ENCODE results near the gene POGZ. TPM values are rescaled to one million over a fixed set of nuclear protein-coding genes. Genes with fewer than 3 reads are reported as not detected.

The POGZ gene
- total RNA-seq, 1 donor from 2014 or later: 86.5 TPM

DNA sequence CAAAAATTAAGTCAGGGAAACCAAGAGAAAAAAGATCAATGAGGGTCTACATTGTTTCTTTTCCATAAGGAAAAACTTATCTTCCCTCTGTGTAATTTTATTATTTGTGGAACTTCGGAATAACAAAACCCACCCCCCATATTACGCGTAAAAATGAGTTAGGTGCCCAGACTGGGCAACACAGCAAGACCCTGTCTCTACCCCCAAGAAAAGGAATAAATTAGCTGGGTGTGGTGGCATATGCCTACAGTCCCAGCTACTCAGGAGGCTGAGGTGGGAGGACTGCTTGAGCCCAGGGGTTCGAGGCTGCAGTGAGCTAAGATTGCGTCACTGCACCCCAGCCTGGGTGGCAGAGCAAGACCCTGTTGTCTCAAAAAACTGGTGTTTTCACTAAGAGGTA, 39.5 kb downstream of the POGZ start:
- no peak overlapping the region for H3K4me3 Mint-ChIP-seq
- no peaks in the 10 kb centered on the region for H3K27me3 Mint-ChIP-seq
- H3K4me1 Mint-ChIP-seq: peaks cover 2% of the 10 kb centered on the region
- H3K27ac Mint-ChIP-seq: no peak overlapping the region
- intact Hi-C loops (cut with micrococcal nuclease): no loop called here
- H3K9me3 Mint-ChIP-seq: no peaks in the 10 kb centered on the region
- peaks cover 58% of the 10 kb centered on the region for H3K36me3 Mint-ChIP-seq (ENCODE audit: low read depth)
- DNase-seq: no peak

DNA sequence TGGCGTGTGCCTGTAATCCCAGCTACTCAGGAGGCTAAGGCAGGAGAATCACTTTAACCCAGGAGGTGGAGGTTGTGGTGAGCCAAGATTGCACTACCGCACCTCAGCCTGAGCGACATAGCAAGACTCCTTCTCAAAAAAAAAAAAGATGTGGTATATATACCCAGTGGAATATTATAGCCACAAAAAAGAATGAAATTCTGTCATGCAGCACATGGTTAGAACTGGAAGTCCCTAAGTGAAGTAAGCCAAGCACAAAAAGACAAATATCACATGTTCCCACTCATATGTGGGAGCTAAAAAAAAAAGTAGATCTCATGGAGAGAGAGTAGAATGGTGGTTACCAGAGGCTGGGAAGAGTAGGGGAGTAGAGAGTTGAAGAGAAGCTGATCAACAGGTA, 41.2 kb downstream of the POGZ start:
- intact Hi-C loops (cut with micrococcal nuclease): no loop called here

DNA sequence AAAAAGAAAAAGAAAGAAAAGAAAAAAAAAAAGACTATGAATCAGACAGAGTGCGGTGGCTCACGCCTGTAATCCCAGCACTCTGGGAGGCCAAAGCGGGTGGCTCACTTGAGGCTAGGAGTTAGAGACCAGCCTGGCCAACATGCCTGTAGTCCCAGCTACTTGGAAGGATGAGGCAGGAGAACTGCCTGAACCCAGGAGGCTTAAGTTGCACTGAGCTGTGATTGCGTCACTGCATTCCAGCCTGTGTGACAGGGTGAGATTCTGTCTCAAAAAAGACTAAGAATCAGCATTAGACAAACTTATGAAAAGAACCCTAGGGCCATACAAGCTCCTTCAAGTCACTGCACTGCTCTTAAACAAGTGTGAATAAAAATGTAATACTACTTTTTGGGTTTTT, 43.1 kb downstream of the POGZ start:
- Mint-ChIP-seq H3K4me3 (no peak overlapping the region), H3K27ac (no peak overlapping the region), H3K4me1 (peaks cover 2% of the 10 kb centered on the region), H3K9me3 (no peaks in the 10 kb centered on the region), H3K27me3 (no peaks in the 10 kb centered on the region), H3K36me3 (ENCODE audit: low read depth) (peaks cover 47% of the 10 kb centered on the region)
- intact Hi-C loops (cut with micrococcal nuclease): no loop called here
- no peak for DNase-seq

More for the DNA sequence above, 41.2 kb downstream of the POGZ start:
- DNase-seq: no peak
- H3K4me3 Mint-ChIP-seq: no peak overlapping the region
- H3K9me3 Mint-ChIP-seq: no peaks in the 10 kb centered on the region
- H3K27me3 Mint-ChIP-seq: no peaks in the 10 kb centered on the region
- peaks cover 2% of the 10 kb centered on the region for H3K4me1 Mint-ChIP-seq
- peaks cover 48% of the 10 kb centered on the region for H3K36me3 Mint-ChIP-seq (ENCODE audit: low read depth)
- peak overlapping the region; percentile 10 for H3K27ac Mint-ChIP-seq

DNA sequence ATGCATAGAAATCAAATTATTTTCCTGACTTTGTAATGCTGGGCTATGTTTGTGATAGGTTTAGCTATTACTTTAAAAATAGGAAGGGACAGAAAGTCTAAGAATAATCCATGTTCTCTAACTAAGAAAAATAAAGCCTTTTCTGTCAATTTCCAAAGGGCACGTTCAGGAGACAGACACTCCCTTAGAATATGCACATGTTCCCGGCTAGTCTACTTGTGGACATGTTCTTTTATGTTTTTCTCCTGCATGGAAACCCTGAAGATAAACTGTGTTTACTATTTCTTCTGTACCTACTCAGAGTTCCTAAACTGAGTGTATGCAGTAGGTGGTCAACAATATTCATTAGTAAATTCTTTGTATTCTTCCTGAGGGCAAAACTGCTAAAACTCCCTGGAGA, 47.4 kb downstream of the POGZ start:
- Mint-ChIP-seq H3K36me3 (ENCODE audit: low read depth) (peaks cover 50% of the 10 kb centered on the region), H3K27me3 (no peaks in the 10 kb centered on the region), H3K4me1 (no peaks in the 10 kb centered on the region), H3K27ac (no peak overlapping the region), H3K4me3 (no peak overlapping the region), H3K9me3 (no peaks in the 10 kb centered on the region)
- DNase-seq: no peak
- intact Hi-C loops (cut with micrococcal nuclease): no loop called here

DNA sequence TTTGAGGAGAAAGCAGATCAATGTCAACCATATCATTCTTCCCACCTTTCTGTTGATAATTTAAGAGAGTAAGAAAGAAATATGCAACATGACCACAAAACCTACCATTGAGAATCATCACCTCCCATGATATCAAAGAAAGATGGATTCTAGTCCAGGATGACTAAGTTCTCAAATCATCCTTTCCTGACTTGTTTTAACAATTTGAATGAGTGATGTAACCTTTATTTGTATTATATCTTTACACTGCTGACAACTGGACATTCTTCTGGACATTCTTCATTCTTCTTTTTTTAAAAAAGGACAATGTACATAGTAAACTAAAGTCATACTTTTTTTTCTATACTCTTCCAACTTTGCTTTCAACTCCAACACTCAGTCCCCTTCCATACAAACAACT, 50.4 kb downstream of the POGZ start:
- Mint-ChIP-seq H3K27ac (no peak overlapping the region), H3K27me3 (no peaks in the 10 kb centered on the region)

DNA sequence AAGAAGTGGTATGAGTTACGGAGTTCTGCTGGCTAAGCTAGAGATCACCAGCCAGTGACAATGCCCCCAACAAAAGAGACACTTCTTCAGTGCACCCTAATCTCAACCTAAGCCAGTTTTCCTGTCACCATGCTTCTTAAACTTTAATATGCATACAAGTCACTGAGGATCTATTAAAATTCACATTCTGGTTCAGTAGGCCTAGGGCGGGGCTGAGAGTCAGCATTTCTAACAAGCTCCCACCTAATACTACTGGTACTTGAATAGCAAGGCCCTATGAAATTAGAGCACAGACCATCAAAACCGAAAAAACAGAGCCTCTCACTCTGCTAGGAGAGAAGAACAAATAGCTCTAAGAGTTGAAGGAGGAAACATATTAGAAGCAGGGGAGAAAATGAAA, 52.0 kb downstream of the POGZ start:
- DNase-seq: no peak
- Mint-ChIP-seq H3K4me3 (no peak overlapping the region), H3K27ac (no peak overlapping the region), H3K4me1 (peaks cover 2% of the 10 kb centered on the region), H3K27me3 (no peaks in the 10 kb centered on the region), H3K9me3 (no peaks in the 10 kb centered on the region), H3K36me3 (ENCODE audit: low read depth) (peaks cover 64% of the 10 kb centered on the region)
- intact Hi-C loops (cut with micrococcal nuclease): no loop called here

More for the DNA sequence above, 50.4 kb downstream of the POGZ start:
- intact Hi-C loops (cut with micrococcal nuclease): no loop called here
- no peak for DNase-seq
- H3K36me3 Mint-ChIP-seq (ENCODE audit: low read depth): peaks cover 60% of the 10 kb centered on the region
- no peak overlapping the region for H3K4me3 Mint-ChIP-seq
- peaks cover under 1% of the 10 kb centered on the region for H3K4me1 Mint-ChIP-seq
- no peaks in the 10 kb centered on the region for H3K9me3 Mint-ChIP-seq

DNA sequence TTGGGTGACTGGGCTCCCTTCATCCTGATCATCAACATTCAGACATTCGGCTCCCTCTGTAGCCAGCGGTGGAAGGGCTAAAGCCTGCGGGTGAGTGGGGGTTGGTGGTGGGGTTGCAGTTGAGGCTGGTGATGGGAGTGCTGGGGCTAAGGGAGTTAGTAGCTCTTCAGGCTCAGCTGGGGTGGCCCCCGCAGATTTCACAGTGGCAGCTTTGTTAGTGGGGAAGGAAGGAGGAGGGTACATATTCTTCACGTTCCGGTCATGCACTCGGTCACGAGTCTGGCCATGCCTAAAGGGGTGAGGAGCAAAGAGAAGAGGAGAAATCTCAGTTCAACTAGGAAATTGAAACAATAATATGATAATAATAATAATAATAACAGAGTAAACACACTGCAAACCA, 53.1 kb downstream of the POGZ start:
- intact Hi-C loops (cut with micrococcal nuclease): no loop called here
- Mint-ChIP-seq H3K27ac (no peak overlapping the region), H3K9me3 (no peaks in the 10 kb centered on the region), H3K27me3 (no peaks in the 10 kb centered on the region), H3K4me1 (peaks cover 8% of the 10 kb centered on the region), H3K36me3 (ENCODE audit: low read depth) (peaks cover 67% of the 10 kb centered on the region), H3K4me3 (no peak overlapping the region)
- DNase-seq: no peak

DNA sequence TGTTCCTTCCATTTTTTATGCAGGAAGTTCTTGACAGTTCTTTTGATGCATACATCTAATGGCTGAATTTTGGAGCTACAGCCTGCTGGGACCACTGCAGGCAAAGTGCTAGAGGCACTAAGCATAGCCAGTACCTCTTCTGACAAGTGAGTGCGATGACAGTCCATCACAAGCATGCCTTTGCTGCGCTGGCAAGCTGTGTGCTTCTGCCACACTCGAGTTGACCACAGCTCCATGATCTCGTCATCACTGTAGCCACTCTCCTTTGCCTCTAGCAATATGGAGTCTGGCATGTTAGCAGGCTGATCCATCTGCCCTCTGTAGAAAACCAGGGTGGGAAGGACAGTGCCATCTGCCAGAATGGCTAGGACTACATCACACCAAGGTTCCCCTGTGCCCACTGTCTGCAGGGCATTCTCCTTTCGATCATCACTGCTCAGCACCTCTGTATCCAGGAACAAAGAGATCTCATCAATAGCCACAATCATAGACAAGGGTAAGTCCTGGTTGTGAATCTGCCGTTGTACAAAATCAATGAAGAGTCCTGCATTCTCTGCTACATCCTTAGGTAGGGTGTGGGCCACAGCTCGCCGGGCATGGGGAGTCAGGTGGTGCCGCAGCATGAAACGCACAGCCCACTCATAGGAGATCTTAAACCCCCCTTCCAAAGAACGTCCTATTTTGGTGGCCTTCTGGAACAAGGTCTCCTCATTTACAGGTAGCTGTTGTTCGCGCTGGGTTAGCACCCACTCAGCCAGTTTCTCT, 53.9 kb downstream of the POGZ start:
- no peak overlapping the region for H3K4me3 Mint-ChIP-seq
- no peaks in the 10 kb centered on the region for H3K27me3 Mint-ChIP-seq
- no peaks in the 10 kb centered on the region for H3K9me3 Mint-ChIP-seq
- DNase-seq: no peak
- H3K27ac Mint-ChIP-seq: no peak overlapping the region
- intact Hi-C loops (cut with micrococcal nuclease): no loop called here
- H3K4me1 Mint-ChIP-seq: peaks cover 16% of the 10 kb centered on the region
- H3K36me3 Mint-ChIP-seq (ENCODE audit: low read depth): peaks cover 69% of the 10 kb centered on the region

DNA sequence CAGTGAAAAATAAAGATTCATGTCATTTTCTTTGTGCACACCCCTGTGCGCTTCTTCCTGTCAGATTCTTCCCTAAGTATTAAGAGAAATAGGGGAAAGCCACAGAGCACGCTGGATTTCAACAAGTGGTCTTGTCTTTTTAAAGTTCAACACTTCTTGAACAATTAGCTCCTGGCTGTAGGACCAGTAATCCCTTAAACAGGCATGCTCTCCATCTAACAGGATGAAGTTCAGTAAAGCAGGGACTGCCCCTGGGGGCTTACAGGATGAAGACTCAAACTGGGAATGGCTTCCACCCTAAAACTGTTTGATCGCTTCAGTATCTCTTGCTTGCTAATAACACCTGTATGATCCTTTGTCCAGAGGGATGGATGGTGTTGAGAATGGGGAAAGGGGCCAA, 55.7 kb downstream of the POGZ start:
- no peak overlapping the region for H3K4me3 Mint-ChIP-seq
- intact Hi-C loops (cut with micrococcal nuclease): no loop called here
- H3K36me3 Mint-ChIP-seq (ENCODE audit: low read depth): peaks cover 66% of the 10 kb centered on the region
- no peaks in the 10 kb centered on the region for H3K9me3 Mint-ChIP-seq
- DNase-seq: no peak
- H3K27me3 Mint-ChIP-seq: no peaks in the 10 kb centered on the region
- peak overlapping the region; percentile 17 for H3K27ac Mint-ChIP-seq
- H3K4me1 Mint-ChIP-seq: peaks cover 23% of the 10 kb centered on the region

DNA sequence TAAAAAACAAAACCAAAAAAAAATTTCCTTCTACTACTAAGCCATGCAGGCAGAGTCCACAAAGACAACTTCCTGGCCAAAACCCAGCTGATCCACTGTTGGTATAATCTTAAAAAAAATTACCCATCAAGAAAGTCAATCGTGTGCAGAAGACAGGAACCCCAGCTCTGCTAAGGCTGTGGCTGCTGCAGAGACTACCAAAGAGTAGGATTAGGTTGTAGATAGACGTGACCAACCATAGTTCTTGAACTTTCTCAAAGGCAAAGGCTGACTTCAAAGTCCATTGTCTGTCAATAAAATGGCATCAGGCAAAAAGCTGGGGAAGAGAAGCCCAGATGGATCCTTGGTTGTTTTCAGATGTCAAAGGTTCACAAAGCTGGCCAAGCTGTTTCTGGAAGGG, 56.5 kb downstream of the POGZ start:
- Mint-ChIP-seq H3K4me1 (peaks cover 23% of the 10 kb centered on the region), H3K36me3 (ENCODE audit: low read depth) (peaks cover 66% of the 10 kb centered on the region), H3K9me3 (no peaks in the 10 kb centered on the region), H3K4me3 (no peak overlapping the region), H3K27ac (no peak overlapping the region), H3K27me3 (no peaks in the 10 kb centered on the region)
- intact Hi-C loops (cut with micrococcal nuclease): no loop called here
- DNase-seq: no peak

DNA sequence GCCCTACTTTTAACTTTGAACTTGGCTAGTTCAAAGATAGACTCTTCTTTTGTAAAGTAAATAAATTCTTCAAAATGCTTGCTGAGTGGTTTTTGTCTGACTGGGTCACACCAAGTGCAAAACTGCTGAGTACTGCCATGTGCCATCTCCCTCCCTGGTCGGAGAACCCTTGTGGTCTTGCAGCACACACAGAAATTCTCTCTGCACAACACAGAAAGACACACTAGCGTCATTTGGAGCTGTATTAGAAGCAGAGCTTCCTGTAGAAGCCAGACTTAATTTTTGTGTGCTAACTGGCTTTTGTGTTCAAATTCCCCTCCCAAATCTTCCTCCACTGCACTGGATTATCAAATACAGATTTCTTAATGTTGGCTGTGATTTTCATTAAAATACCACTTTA, 57.4 kb downstream of the POGZ start:
- intact Hi-C loops (cut with micrococcal nuclease): no loop called here
- H3K4me3 Mint-ChIP-seq: peak overlapping the region; percentile 35

DNA sequence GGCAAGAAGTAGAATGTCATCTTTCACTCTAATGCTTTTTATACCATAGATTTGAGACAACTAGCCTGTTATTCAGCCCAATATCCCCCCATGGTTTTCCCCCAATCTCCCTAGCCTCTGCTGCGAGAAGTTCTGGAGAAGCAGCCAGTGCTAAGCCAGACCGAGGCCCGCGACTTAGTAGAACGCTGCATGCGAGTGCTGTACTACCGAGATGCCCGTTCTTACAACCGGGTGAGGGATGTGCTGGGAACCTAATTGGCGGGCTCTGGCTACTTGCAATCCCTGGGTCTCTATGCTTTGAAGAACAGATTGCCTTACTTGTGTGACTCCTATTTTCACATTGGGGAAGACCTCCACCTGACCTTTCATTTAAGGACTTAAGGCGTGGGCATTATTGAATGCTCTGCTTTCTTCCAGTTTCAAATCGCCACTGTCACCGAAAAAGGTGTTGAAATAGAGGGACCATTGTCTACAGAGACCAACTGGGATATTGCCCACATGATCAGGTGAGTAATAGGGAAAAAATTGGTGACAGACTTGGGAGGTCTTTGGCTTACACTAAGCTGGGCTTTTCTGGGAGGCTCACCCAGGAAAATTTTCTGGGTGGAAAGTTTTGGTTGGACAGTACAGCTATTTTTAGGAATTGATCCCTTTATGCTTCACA, 58.0 kb downstream of the POGZ start:
- Mint-ChIP-seq H3K27me3 (no peaks in the 10 kb centered on the region), H3K4me3 (peak overlapping the region; percentile 94), H3K4me1 (peaks cover 23% of the 10 kb centered on the region), H3K27ac (peak overlapping the region; percentile 100), H3K36me3 (ENCODE audit: low read depth) (peaks cover 55% of the 10 kb centered on the region), H3K9me3 (no peaks in the 10 kb centered on the region)
- DNase-seq: no peak
- intact Hi-C loops (cut with micrococcal nuclease): no loop called here

More for the DNA sequence above, 57.4 kb downstream of the POGZ start:
- Mint-ChIP-seq H3K9me3 (no peaks in the 10 kb centered on the region), H3K27ac (peak overlapping the region; percentile 25), H3K4me1 (peaks cover 23% of the 10 kb centered on the region), H3K27me3 (no peaks in the 10 kb centered on the region), H3K36me3 (ENCODE audit: low read depth) (peaks cover 60% of the 10 kb centered on the region)
- DNase-seq: no peak

DNA sequence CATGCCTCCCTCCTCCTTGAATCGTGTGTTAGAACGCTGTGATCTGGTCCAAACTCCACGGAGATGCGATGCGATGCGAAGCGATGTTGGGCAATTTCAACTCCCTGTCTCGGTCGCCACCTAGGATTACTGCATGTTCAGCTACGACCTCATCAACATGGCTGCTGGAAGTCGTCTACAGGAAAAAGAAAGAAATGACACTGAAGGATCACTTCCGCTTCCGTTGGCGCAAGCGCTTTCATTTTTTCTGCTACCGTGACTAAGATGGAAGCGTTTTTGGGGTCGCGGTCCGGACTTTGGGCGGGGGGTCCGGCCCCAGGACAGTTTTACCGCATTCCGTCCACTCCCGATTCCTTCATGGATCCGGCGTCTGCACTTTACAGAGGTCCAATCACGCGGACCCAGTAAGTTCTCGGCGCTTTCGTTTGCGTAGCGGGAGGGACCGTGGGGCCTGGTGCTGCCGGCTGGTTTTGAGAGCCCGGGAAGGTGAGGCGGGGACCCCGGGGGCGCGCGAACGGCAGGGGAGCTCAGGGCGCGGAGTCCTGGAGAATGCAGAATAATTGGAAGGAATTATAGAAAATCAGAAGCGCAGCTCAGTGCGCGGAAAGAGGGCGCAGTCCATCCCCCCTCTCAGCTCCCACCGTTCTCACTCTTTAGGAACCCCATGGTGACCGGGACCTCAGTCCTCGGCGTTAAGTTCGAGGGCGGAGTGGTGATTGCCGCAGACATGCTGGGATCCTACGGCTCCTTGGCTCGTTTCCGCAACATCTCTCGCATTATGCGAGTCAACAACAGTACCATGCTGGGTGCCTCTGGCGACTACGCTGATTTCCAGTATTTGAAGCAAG, 59.7 kb downstream of the POGZ start, which contains the start of gene PSMB4:
TSS of gene PSMB4 (plus strand) at position 250 of the 848 bp plus-strand sequence. CDS start at position 265, 15 bp downstream.
- intact Hi-C loops (cut with micrococcal nuclease): loop anchor here (1.0 to 5.0 kb wide), 2 partner anchors 52 to 87 kb away; partner anchors contain the start of gene RFX5
- Mint-ChIP-seq H3K9me3 (no peaks in the 10 kb centered on the region), H3K27me3 (no peaks in the 10 kb centered on the region), H3K27ac (peak within 1 kb of the TSS; percentile 100), H3K4me1 (peaks cover 23% of the 10 kb centered on the region), H3K36me3 (ENCODE audit: low read depth) (peaks cover 38% of the 10 kb centered on the region), H3K4me3 (peak within 1 kb of the TSS; percentile 94)
- peak; percentile 95 for DNase-seq
